ENCODE data around the gene SPPL3.

The SPPL3 gene

GRCh38 chr12:120847814-120848213, 56.3 kb downstream of the SPPL3 start:
- TF ChIP-seq TAF1 (IDR thresholded peaks at IDR 0.05; ENCODE audit: borderline replicate concordance, insufficient read depth, low read length) (no peak), FOXP2 (optimal IDR thresholded peaks at IDR 0.05; ENCODE audit: borderline replicate concordance, extremely low read depth, extremely low read length, insufficient read depth) (no peak), REST (IDR thresholded peaks at IDR 0.05; ENCODE audit: insufficient read depth in 1 of 2, low read depth in 2 of 2, low read length in 2 of 2) (no peak), POLR2AphosphoS5 (IDR thresholded peaks at IDR 0.05; ENCODE audit: low read depth, low read length) (no peak), SIN3A (IDR thresholded peaks at IDR 0.05; ENCODE audit: borderline replicate concordance, insufficient read depth, low read length) (no peak)

GRCh38 chr12:120847392-120847791, 56.8 kb downstream of the SPPL3 start:
- TF ChIP-seq SIN3A (IDR thresholded peaks at IDR 0.05; ENCODE audit: borderline replicate concordance, insufficient read depth, low read length) (no peak), REST (IDR thresholded peaks at IDR 0.05; ENCODE audit: insufficient read depth in 1 of 2, low read depth in 2 of 2, low read length in 2 of 2) (no peak), TAF1 (IDR thresholded peaks at IDR 0.05; ENCODE audit: borderline replicate concordance, insufficient read depth, low read length) (no peak), FOXP2 (optimal IDR thresholded peaks at IDR 0.05; ENCODE audit: borderline replicate concordance, extremely low read depth, extremely low read length, insufficient read depth) (no peak), POLR2AphosphoS5 (IDR thresholded peaks at IDR 0.05; ENCODE audit: low read depth, low read length) (no peak)

GRCh38 chr12:120846721-120847120, 57.4 kb downstream of the SPPL3 start:
- TF ChIP-seq TAF1 (IDR thresholded peaks at IDR 0.05; ENCODE audit: borderline replicate concordance, insufficient read depth, low read length): no peak
- no peak for TF ChIP-seq SIN3A (IDR thresholded peaks at IDR 0.05; ENCODE audit: borderline replicate concordance, insufficient read depth, low read length)
- no peak for TF ChIP-seq POLR2AphosphoS5 (IDR thresholded peaks at IDR 0.05; ENCODE audit: low read depth, low read length)
- no peak for TF ChIP-seq REST (IDR thresholded peaks at IDR 0.05; ENCODE audit: insufficient read depth in 1 of 2, low read depth in 2 of 2, low read length in 2 of 2)
- no peak for TF ChIP-seq FOXP2 (optimal IDR thresholded peaks at IDR 0.05; ENCODE audit: borderline replicate concordance, extremely low read depth, extremely low read length, insufficient read depth)

GRCh38 chr12:120845696-120846095, 58.5 kb downstream of the SPPL3 start:
- TF ChIP-seq SIN3A (IDR thresholded peaks at IDR 0.05; ENCODE audit: borderline replicate concordance, insufficient read depth, low read length): no peak
- no peak for TF ChIP-seq FOXP2 (optimal IDR thresholded peaks at IDR 0.05; ENCODE audit: borderline replicate concordance, extremely low read depth, extremely low read length, insufficient read depth)

- TF ChIP-seq FOXP2 (optimal IDR thresholded peaks at IDR 0.05; ENCODE audit: borderline replicate concordance, extremely low read depth, extremely low read length, insufficient read depth) (no peak), TAF1 (IDR thresholded peaks at IDR 0.05; ENCODE audit: borderline replicate concordance, insufficient read depth, low read length) (no peak), SIN3A (IDR thresholded peaks at IDR 0.05; ENCODE audit: borderline replicate concordance, insufficient read depth, low read length) (no peak), REST (IDR thresholded peaks at IDR 0.05; ENCODE audit: insufficient read depth in 1 of 2, low read depth in 2 of 2, low read length in 2 of 2) (no peak), POLR2AphosphoS5 (IDR thresholded peaks at IDR 0.05; ENCODE audit: low read depth, low read length) (no peak)
Observed at GRCh38 chr12:120844768-120845449, 59.2 kb downstream of the SPPL3 start.

Data from PFSK-1 (cell line).